T-cell (primary cell): Measurements from ENCODE around the gene PARD3. TPM values are rescaled to one million over a fixed set of nuclear protein-coding genes. Genes with fewer than 3 reads are reported as not detected.

Experiments
- ATAC-seq, 4 experiments: fragments of 200-7000 bp in 3 of 4; fragments of 150-1000 bp in 1 of 4; cut with Tn5 transposase; replicated peaks in 1 of 4; 1 replicate in 3 of 4; 2 replicates in 1 of 4; pipeline ENCODE4 v1.10.0; 2021; ENCODE audit warnings: moderate library complexity in 3 of 4, mild to moderate bottlenecking in 2 of 4, moderate number of reproducible peaks in 1 of 4
- CTCF ChIA-PET, 2 donors: fragments of 300-600 bp; sonication (Branson Sonifier 250); formaldehyde crosslinking; loops; one replicate each; lab custom pipeline; 2022; ENCODE audit warnings: antibody characterized with exemption in 2 of 2; lab: Charles Lee
- POLR2A ChIA-PET, 2 donors: fragments of 300-600 bp; sonication (Branson Sonifier 250); formaldehyde crosslinking; loops; one replicate each; lab custom pipeline; 2022; ENCODE audit warnings: antibody characterized with exemption in 2 of 2; lab: Charles Lee
- DNase-seq, 35 experiments: peaks; one replicate each; pipeline versions ENCODE4 v3.0.0 to v3.0.0-alpha.2; 2013 to 2023
- H3K27ac ChIP-seq: one replicate; pipeline ENCODE4 v1.5.1; 2013; ENCODE audit warnings: low read length
- H3K27me3 ChIP-seq, 2 experiments: replicated peaks in 1 of 2; 1 replicate in 1 of 2; 2 replicates in 1 of 2; pipeline versions ENCODE4 v1.6.1 to v1.7.0; 2013; ENCODE audit warnings: low read length in 1 of 2, mixed read lengths in 1 of 2; ENCODE audit not compliant: control insufficient read depth in 2 of 2, insufficient read depth in 2 of 2; ENCODE audit errors: extremely low read depth in 1 of 2
- H3K36me3 ChIP-seq, 2 donors: 1 replicate in 1 of 2; 2 replicates in 1 of 2; pipeline versions ENCODE4 v1.6.1 to v1.7.0; 2013; ENCODE audit warnings: low read length in 1 of 2; ENCODE audit not compliant: control insufficient read depth in 2 of 2, insufficient read depth in 1 of 2; ENCODE audit errors: extremely low read depth in 1 of 2
- H3K4me1 ChIP-seq, 2 experiments: 1 replicate in 1 of 2; 2 replicates in 1 of 2; pipeline versions ENCODE4 v1.6.1 to v1.7.0; 2013; ENCODE audit warnings: low read length in 2 of 2, mixed read lengths in 1 of 2; ENCODE audit not compliant: insufficient read depth in 2 of 2, control insufficient read depth in 1 of 2; ENCODE audit errors: extremely low read depth in 1 of 2
- H3K4me3 ChIP-seq, 2 donors: 1 replicate in 1 of 2; 2 replicates in 1 of 2; pipeline versions ENCODE4 v1.5.1 to v1.7.0; 2013; ENCODE audit warnings: mild to moderate bottlenecking in 2 of 2, low read length in 1 of 2, moderate library complexity in 1 of 2; ENCODE audit not compliant: control insufficient read depth in 1 of 2; ENCODE audit errors: extremely low read depth in 1 of 2
- H3K9me3 ChIP-seq: 2 replicates; pipeline ENCODE4 v1.7.0; 2013
- H3K27ac Mint-ChIP-seq, 2 donors: one replicate each; pipeline ENCODE4 v1.8.0; 2020 to 2021; ENCODE audit warnings: mild to moderate bottlenecking in 2 of 2, mixed read lengths in 2 of 2
- H3K27me3 Mint-ChIP-seq, 2 donors: one replicate each; pipeline ENCODE4 v1.8.0; 2021 to 2022; ENCODE audit warnings: mixed read lengths in 2 of 2
- H3K36me3 Mint-ChIP-seq: one replicate; pipeline ENCODE4 v1.8.0; 2021; ENCODE audit warnings: mixed read lengths
- H3K4me1 Mint-ChIP-seq, 3 donors: one replicate each; pipeline ENCODE4 v1.8.0; 2020 to 2022; ENCODE audit warnings: mixed read lengths in 3 of 3, mild to moderate bottlenecking in 1 of 3
- H3K4me3 Mint-ChIP-seq, 3 donors: one replicate each; pipeline ENCODE4 v1.8.0; 2020 to 2022; ENCODE audit warnings: mild to moderate bottlenecking in 3 of 3, mixed read lengths in 3 of 3, moderate library complexity in 3 of 3
- H3K9me3 Mint-ChIP-seq, 3 donors: one replicate each; pipeline ENCODE4 v1.8.0; 2020 to 2022; ENCODE audit warnings: mixed read lengths in 3 of 3
- WGBS: methylation state at CpG from one replicate; pipeline ENCODE4 v1.1.5; 2013; ENCODE audit warnings: missing lambda C conversion rate; ENCODE audit not compliant: insufficient coverage; 5-methylcytosine and 5-hydroxymethylcytosine counted together
- total RNA-seq, 35 experiments: library from RNA in 6 of 35; stranded (reverse) in 6 of 35; fragments of 120-200 nt in 1 of 35; gene quantifications; one replicate each; pipeline versions ENCODE4 v1.2.1 to v1.2.4 and lab custom pipeline; 2013 to 2026

PARD3 gene
- total RNA-seq, 5 donors from 2014 or later (not counting 1 experiment from before 2014, with no cell fraction given) = 0.36 to 0.92 (median 0.65) TPM

GRCh38 chr10:34126371-34127151, 688.5 kb downstream of the PARD3 start:
- no peaks in the 10 kb centered on the region for H3K36me3 Mint-ChIP-seq
- H3K36me3 ChIP-seq = no peaks in the 10 kb centered on the region

GRCh38 chr10:34125702-34126101, 689.4 kb downstream of the PARD3 start:
- POLR2A ChIA-PET = no interaction called here
- H3K27ac ChIP-seq = no peak overlapping the region
- no peak for ATAC-seq
- no peak overlapping the region for H3K4me3 ChIP-seq
- peaks cover 0 to 9% of the 10 kb centered on the region in 2 experiments for H3K4me1 ChIP-seq
- no peaks in the 10 kb centered on the region for H3K9me3 ChIP-seq
- H3K36me3 Mint-ChIP-seq = no peaks in the 10 kb centered on the region
- DNase-seq = no peak
- H3K4me1 Mint-ChIP-seq = peaks cover 19 to 25% (median 23%) of the 10 kb centered on the region in 3 donors
- peaks cover 0 to 7% of the 10 kb centered on the region in 2 donors for H3K27me3 Mint-ChIP-seq
- CTCF ChIA-PET = no interaction called here
- no peaks in the 10 kb centered on the region for H3K27me3 ChIP-seq
- whole genome bisulfite sequencing = 50% methylated on average over 3 of the region's 5 CpGs
- peaks cover 0 to 4% (median 0%) of the 10 kb centered on the region in 3 donors for H3K9me3 Mint-ChIP-seq
- no peak overlapping the region for H3K27ac Mint-ChIP-seq
- no peak overlapping the region for H3K4me3 Mint-ChIP-seq
- H3K36me3 ChIP-seq = no peaks in the 10 kb centered on the region

More at GRCh38 chr10:34126371-34127151, 688.5 kb downstream of the PARD3 start:
- Mint-ChIP-seq H3K9me3 (peaks cover 0 to 4% (median 0%) of the 10 kb centered on the region in 3 donors), H3K27me3 (peaks cover 0 to 7% of the 10 kb centered on the region in 2 donors), H3K27ac (no peak overlapping the region), H3K4me3 (no peak overlapping the region), H3K4me1 (peaks cover 14 to 18% (median 14%) of the 10 kb centered on the region in 3 donors)
- Histone ChIP-seq H3K27ac (no peak overlapping the region), H3K9me3 (no peaks in the 10 kb centered on the region), H3K4me1 (peaks cover 0 to 9% of the 10 kb centered on the region in 2 experiments), H3K27me3 (no peaks in the 10 kb centered on the region), H3K4me3 (no peak overlapping the region)
- POLR2A ChIA-PET = no interaction called here
- CTCF ChIA-PET = interaction anchor here in 1 of 2 donors (0.7 kb wide), 1 partner anchor 488 kb away, joined by 3 read pairs; no protein-coding TSS in a partner anchor
- no CpG with 5 or more reads among the region's 1 CpG for WGBS
- ATAC-seq (no peak), DNase-seq (no peak)

GRCh38 chr10:34124522-34125035, 690.5 kb downstream of the PARD3 start:
- Histone ChIP-seq H3K27me3 (no peaks in the 10 kb centered on the region), H3K36me3 (no peaks in the 10 kb centered on the region), H3K27ac (no peak overlapping the region), H3K4me1 (peaks cover 0 to 9% of the 10 kb centered on the region in 2 experiments), H3K4me3 (no peak overlapping the region), H3K9me3 (no peaks in the 10 kb centered on the region)
- Mint-ChIP-seq H3K27me3 (no peaks in the 10 kb centered on the region), H3K4me3 (no peak overlapping the region), H3K4me1 (peaks cover 19 to 26% (median 25%) of the 10 kb centered on the region in 3 donors), H3K9me3 (no peaks in the 10 kb centered on the region), H3K27ac (no peak overlapping the region), H3K36me3 (no peaks in the 10 kb centered on the region)
- ATAC-seq (no peak), DNase-seq (no peak)
- ChIA-PET CTCF (no interaction called here), POLR2A (no interaction called here)
- 83% methylated on average over 2 of the region's 6 CpGs for WGBS

GRCh38 chr10:34121781-34122622, 693.1 kb downstream of the PARD3 start:
- Histone ChIP-seq H3K36me3 (no peaks in the 10 kb centered on the region), H3K27ac (no peak overlapping the region), H3K4me1 (peaks cover 0 to 9% of the 10 kb centered on the region in 2 experiments), H3K4me3 (peak overlapping the region in 1 of 2 donors; percentile 19), H3K27me3 (no peaks in the 10 kb centered on the region), H3K9me3 (no peaks in the 10 kb centered on the region)
- 15% methylated on average over 5 of the region's 7 CpGs for WGBS
- Mint-ChIP-seq H3K27me3 (no peaks in the 10 kb centered on the region), H3K4me1 (peaks cover 19 to 26% (median 25%) of the 10 kb centered on the region in 3 donors), H3K27ac (peak overlapping the region; percentile 21 to 67), H3K36me3 (no peaks in the 10 kb centered on the region), H3K4me3 (peak overlapping the region; percentile 4 to 51 (median 23)), H3K9me3 (no peaks in the 10 kb centered on the region)
- ChIA-PET POLR2A (no interaction called here), CTCF (no interaction called here)
- ATAC-seq = peak in 3 of 4 experiments; percentile 30 to 65 (median 39)
- peak in 1 of 35 experiments; percentile 2 for DNase-seq

- no peaks in the 10 kb centered on the region for H3K27me3 Mint-ChIP-seq
- Histone ChIP-seq H3K9me3 (no peaks in the 10 kb centered on the region), H3K36me3 (no peaks in the 10 kb centered on the region), H3K4me1 (peaks cover 0 to 9% of the 10 kb centered on the region in 2 experiments), H3K27me3 (no peaks in the 10 kb centered on the region), H3K27ac (no peak overlapping the region), H3K4me3 (no peak overlapping the region)
- H3K36me3 Mint-ChIP-seq = no peaks in the 10 kb centered on the region
- H3K9me3 Mint-ChIP-seq = no peaks in the 10 kb centered on the region
- peak overlapping the region in 1 of 3 donors; percentile 51 for H3K4me3 Mint-ChIP-seq
- WGBS = 100% methylated on average over 2 of the region's 7 CpGs
- H3K27ac Mint-ChIP-seq = peak overlapping the region in 1 of 2 donors; percentile 67
- ATAC-seq (no peak), DNase-seq (no peak)
- ChIA-PET POLR2A (no interaction called here), CTCF (no interaction called here)
- peaks cover 19 to 26% (median 25%) of the 10 kb centered on the region in 3 donors for H3K4me1 Mint-ChIP-seq
These were observed 693.9 kb downstream of the PARD3 start for GRCh38 chr10:34121125-34121753.

- Mint-ChIP-seq H3K4me3 (no peak overlapping the region), H3K27me3 (no peaks in the 10 kb centered on the region), H3K4me1 (peaks cover 19 to 25% (median 24%) of the 10 kb centered on the region in 3 donors), H3K9me3 (no peaks in the 10 kb centered on the region), H3K36me3 (no peaks in the 10 kb centered on the region), H3K27ac (no peak overlapping the region)
- DNase-seq (no peak), ATAC-seq (no peak)
- Histone ChIP-seq H3K27ac (no peak overlapping the region), H3K4me3 (no peak overlapping the region), H3K4me1 (peaks cover 0 to 9% of the 10 kb centered on the region in 2 experiments), H3K36me3 (no peaks in the 10 kb centered on the region), H3K9me3 (no peaks in the 10 kb centered on the region), H3K27me3 (no peaks in the 10 kb centered on the region)
- POLR2A ChIA-PET = no interaction called here
- 95% methylated on average over 23 of the region's 25 CpGs for WGBS
- CTCF ChIA-PET = no interaction called here
These were observed 695.6 kb downstream of the PARD3 start for GRCh38 chr10:34119456-34119855.
